Activated CD4-positive, alpha-beta T cell treated with anti-CD3 and anti-CD28 coated beads, Interleukin-2, amount 10 ng/mL, durations not matched to agents 7 days and 5 days (primary cell): ENCODE results near the gene DCST2. TPM values are rescaled to one million over a fixed set of nuclear protein-coding genes. Genes with fewer than 3 reads are reported as not detected.
A peak's percentile ranks its signal among the peaks of the same experiment; 100 is the strongest.

ENCODE experiments used
- CTCF ChIA-PET: fragments of 350-600 bp; sonication (Branson Sonifier 250); formaldehyde crosslinking; loops from one replicate; lab custom pipeline; 2021; ENCODE audit warnings: antibody characterized with exemption; lab: Charles Lee
- POLR2A ChIA-PET: fragments of 350-600 bp; sonication (Branson Sonifier 250); formaldehyde crosslinking; loops from one replicate; lab custom pipeline; 2021; ENCODE audit warnings: antibody characterized with exemption; lab: Charles Lee
- DNase-seq: peaks from one replicate; pipeline ENCODE4 v3.0.0-alpha.2; 2020
- H3K27ac Mint-ChIP-seq: one replicate; pipeline ENCODE4 v1.8.0; 2021; ENCODE audit warnings: mild to moderate bottlenecking, moderate library complexity, mixed read lengths
- H3K27me3 Mint-ChIP-seq: one replicate; pipeline ENCODE4 v1.8.0; 2021; ENCODE audit warnings: mixed read lengths
- H3K36me3 Mint-ChIP-seq: one replicate; pipeline ENCODE4 v1.8.0; 2021; ENCODE audit warnings: low read depth, mixed read lengths
- H3K4me1 Mint-ChIP-seq: one replicate; pipeline ENCODE4 v1.8.0; 2021; ENCODE audit warnings: mixed read lengths
- H3K4me3 Mint-ChIP-seq: one replicate; pipeline ENCODE4 v1.8.0; 2021; ENCODE audit warnings: mild to moderate bottlenecking, moderate library complexity, mixed read lengths
- H3K9me3 Mint-ChIP-seq: one replicate; pipeline ENCODE4 v1.8.0; 2021; ENCODE audit warnings: mixed read lengths
- total RNA-seq, 2 experiments: library from RNA; stranded (reverse); gene quantifications; one replicate each; pipeline ENCODE4 v1.2.3, GENCODE V29; 2021

The DCST2 gene
- total RNA-seq, 2 experiments from 2014 or later = 0.50 to 0.73 TPM

DNA sequence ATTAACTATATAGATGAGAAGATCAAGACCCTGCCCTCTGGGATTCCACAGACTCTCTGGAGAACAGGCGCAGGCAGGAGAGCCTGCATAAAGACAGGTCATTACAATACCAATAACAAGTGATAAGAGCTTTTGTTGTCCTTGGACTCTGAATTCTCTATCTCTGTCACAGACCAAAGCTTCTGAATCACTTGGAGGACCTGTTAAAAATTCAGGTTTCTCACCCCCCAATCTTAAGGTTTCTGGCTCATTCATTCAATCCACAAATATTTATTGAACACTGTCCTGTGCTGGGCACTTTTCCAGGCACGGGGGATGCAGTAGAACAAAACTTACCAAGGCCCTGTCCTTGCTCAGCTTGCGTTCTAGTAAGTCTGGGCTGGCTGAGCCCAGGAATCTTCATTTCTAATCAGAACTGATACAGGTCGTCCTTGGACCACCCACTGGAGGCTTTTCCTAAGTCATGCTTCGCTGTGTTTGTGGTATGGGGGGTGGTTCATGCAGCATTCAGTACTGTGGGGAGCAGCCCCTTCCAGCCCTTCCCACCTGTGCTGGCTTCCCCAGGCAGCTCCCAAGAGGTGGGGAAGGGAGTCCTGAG, 31.4 kb upstream of the DCST2 start:
- Mint-ChIP-seq H3K4me3 (peak overlapping the region; percentile 91), H3K36me3 (peaks cover 9% of the 10 kb centered on the region), H3K27me3 (no peaks in the 10 kb centered on the region), H3K27ac (peak overlapping the region; percentile 14), H3K4me1 (peaks cover 36% of the 10 kb centered on the region), H3K9me3 (no peaks in the 10 kb centered on the region)
- CTCF ChIA-PET = interaction anchor here (0.6 to 2.8 kb wide), 8 partner anchors 11 to 142 kb away, joined by 3 to 11 read pairs (median 4); partner anchors contain the start of gene KRTCAP2
- POLR2A ChIA-PET = interaction anchor here (0.6 kb wide), 1 partner anchor 397 kb away, joined by 3 read pairs; no protein-coding TSS in a partner anchor
- DNase-seq = no peak

DNA sequence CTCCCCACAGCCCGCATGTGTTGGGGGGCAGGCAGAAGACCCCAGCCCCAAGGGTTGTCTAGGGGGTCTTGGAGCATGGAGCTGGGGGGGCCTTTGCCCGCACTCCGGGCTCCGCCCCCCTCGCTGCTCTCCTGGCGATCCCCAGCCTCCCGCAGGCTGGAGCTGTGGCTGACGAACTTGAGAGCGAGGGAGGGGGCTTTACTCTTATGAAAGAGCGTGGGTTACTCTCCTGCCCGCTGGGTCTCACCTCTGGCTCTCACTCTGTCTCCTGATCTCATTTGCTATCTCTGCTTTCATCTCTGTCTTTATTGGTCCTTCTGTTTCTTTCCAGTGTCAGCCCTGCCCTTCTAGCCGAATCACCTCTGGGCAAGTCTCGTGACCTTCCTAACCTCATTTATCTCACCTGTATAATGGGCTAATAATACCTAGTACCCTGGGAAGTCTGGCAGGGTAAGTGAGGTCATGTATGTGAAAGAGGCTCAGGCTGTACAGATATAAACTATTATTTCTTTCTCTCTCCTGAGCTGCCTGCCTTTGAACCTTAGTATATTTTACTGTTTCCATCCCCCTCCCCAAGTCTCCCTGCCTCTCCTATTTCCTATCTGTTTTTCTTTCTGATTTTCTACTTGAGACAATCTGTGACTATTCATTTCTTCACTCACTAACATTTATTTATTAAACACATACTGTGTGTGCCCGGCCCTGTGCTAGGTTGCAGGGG, 30.7 kb upstream of the DCST2 start:
- DNase-seq = no peak
- Mint-ChIP-seq H3K9me3 (no peaks in the 10 kb centered on the region), H3K36me3 (peaks cover 9% of the 10 kb centered on the region), H3K4me1 (peaks cover 36% of the 10 kb centered on the region), H3K4me3 (peak overlapping the region; percentile 91), H3K27ac (peak overlapping the region; percentile 56), H3K27me3 (no peaks in the 10 kb centered on the region)
- ChIA-PET POLR2A (interaction anchor here (0.6 kb wide), 1 partner anchor 396 kb away, joined by 3 read pairs; no protein-coding TSS in a partner anchor), CTCF (interaction anchor here (1.2 to 2.8 kb wide), 7 partner anchors 10 to 108 kb away, joined by 3 to 11 read pairs (median 5); partner anchors contain the start of gene KRTCAP2)

DNA sequence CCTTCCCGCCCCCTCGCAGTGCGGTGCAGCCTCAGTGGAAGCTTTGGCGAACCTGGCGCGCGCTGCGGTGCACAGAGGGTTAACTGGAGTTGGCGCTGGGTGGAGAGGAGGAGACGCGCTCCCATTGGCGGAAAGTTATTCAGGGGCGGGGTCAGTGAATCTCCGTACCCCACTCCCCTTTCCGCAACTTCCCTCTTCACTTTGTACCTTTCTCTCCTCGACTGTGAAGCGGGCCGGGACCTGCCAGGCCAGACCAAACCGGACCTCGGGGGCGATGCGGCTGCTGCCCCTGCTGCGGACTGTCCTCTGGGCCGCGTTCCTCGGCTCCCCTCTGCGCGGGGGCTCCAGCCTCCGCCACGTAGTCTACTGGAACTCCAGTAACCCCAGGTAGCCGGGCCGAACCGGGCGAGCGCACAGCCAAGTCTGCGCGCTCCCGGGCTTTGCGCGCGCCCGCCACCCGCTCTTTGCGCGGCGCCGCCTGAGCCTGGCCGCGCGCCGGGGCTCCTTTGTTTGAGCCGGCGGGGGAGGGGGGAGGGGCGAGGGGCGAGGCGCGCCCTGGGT, 30.0 kb upstream of the DCST2 start, which contains the start of gene EFNA4:
Gene EFNA4, plus strand, starts transcription at position 191 of the 561 bp plus-strand sequence. Its CDS starts 84 bp downstream, at position 275.
- Mint-ChIP-seq H3K9me3 (no peaks in the 10 kb centered on the region), H3K27me3 (no peaks in the 10 kb centered on the region), H3K4me3 (peak within 1 kb of the TSS; percentile 91), H3K4me1 (peaks cover 36% of the 10 kb centered on the region), H3K27ac (peak within 1 kb of the TSS; percentile 68), H3K36me3 (peaks cover 5% of the 10 kb centered on the region)
- peak; percentile 91 for DNase-seq
- POLR2A ChIA-PET = no interaction called here
- CTCF ChIA-PET = interaction anchor here (1.0 to 5.1 kb wide), 9 partner anchors 11 to 109 kb away, joined by 3 to 48 read pairs (median 5); partner anchors contain the start of genes ADAM15 and KRTCAP2

DNA sequence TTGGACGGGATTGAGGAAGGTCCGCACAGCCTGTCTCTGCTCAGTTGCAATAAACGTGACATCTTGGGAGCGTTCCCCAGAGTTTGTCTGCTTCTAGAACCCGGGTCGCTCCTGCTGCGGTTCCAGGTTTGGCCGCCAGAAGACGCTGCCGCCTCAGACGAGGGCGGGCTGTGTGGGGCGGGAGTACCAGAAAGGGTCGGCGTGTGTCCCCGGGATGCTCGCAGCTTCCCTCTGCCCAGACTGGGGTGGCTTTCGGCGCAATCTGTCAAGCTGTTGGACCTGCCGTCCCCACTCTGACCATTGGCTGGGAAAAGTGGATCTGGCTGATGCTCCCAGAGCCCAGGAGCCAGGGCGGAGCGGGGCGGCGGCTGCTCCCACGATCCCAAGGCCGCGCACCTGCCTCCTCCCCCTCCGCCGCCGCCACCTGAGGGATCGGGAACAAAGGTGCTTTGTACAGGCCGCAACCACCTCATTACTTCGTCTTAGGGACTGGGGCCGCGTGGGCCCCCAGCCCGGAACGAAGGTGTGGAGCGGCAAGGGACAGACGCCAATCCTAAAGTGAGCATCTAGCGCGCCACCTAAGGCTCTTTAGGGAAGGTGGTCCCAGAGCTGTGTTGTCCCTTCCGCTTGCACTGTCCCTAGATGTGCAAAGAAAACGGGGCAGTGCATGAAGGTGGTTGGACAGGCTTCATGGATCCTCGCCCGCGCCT, 29.3 kb upstream of the DCST2 start:
- H3K27ac Mint-ChIP-seq = no peak overlapping the region
- H3K9me3 Mint-ChIP-seq = no peaks in the 10 kb centered on the region
- CTCF ChIA-PET = interaction anchor here (0.6 to 5.1 kb wide), 8 partner anchors 11 to 793 kb away, joined by 3 to 48 read pairs (median 4); partner anchors contain the start of gene ADAM15

DNA sequence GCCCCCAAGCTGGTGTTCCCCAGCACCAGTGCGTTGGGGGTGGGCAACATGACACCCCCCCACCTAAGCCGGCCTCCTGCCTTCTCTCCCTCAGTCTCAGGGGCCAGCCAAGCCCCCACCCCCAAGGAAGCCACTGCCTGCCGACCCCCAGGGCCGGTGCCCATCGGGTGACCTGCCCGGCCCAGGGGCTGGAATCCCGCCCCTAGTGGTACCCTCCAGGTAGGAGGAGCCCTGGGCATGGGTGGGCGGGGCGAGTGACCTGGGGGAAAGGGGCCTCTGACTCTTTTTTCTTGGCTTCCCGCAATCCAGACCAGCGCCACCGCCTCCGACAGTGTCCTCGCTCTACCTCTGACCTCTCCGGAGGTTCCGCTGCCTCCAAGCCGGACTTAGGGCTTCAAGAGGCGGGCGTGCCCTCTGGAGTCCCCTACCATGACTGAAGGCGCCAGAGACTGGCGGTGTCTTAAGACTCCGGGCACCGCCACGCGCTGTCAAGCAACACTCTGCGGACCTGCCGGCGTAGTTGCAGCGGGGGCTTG, 28.6 kb upstream of the DCST2 start:
- peaks cover 5% of the 10 kb centered on the region for H3K36me3 Mint-ChIP-seq
- no peak for DNase-seq
- no peaks in the 10 kb centered on the region for H3K27me3 Mint-ChIP-seq
- no peak overlapping the region for H3K27ac Mint-ChIP-seq
- no peaks in the 10 kb centered on the region for H3K9me3 Mint-ChIP-seq
- ChIA-PET POLR2A (no interaction called here), CTCF (interaction anchor here (0.6 to 5.1 kb wide), 31 partner anchors 8 to 918 kb away, joined by 3 to 48 read pairs (median 4); partner anchors contain the start of genes ADAM15, DCST1, DCST2 and EFNA3)
- H3K4me1 Mint-ChIP-seq = peaks cover 36% of the 10 kb centered on the region
- peak overlapping the region; percentile 91 for H3K4me3 Mint-ChIP-seq

More for the DNA sequence above, 29.3 kb upstream of the DCST2 start:
- peaks cover 36% of the 10 kb centered on the region for H3K4me1 Mint-ChIP-seq
- peaks cover 5% of the 10 kb centered on the region for H3K36me3 Mint-ChIP-seq
- no peaks in the 10 kb centered on the region for H3K27me3 Mint-ChIP-seq
- H3K4me3 Mint-ChIP-seq = peak overlapping the region; percentile 91
- POLR2A ChIA-PET = no interaction called here
- peak; percentile 84 for DNase-seq

DNA sequence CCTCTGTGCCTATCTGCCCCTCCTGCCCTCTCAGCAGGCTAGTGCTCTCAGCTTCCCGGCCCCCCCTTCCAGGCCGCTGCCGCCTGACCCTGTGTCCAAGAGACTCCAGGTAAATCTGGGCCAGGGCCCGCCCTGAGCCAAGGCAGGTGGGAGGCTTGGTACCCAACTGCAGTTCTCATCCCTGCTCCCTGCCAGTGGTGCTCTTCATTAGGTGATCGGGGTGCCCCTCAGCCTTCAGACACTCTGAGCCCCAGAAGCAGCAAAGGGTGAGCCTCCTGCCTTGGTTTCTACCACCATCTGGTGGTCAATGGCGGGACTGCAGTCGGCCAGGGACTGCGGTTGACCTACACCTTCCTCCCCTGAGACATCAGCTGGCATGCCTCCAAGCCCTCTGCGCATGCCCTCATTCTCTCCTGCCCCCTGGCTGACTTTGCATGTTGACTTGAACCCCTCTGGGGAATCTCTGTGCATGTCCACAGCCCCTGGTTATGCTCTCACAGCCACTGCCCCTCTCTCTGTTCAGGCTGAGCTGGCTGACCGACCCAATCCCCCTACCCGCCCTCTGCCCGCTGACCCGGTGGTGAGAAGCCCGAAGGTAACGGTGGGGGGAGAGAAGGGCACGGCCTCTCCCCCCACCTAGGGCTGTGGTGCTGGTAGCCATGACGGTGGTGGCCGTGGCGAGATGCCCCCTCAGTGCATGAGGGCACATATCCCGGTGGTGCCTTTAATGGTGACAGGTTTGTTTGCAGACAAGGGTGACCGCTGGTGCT, 28.0 kb upstream of the DCST2 start:
- H3K27ac Mint-ChIP-seq = no peak overlapping the region
- no peak overlapping the region for H3K4me3 Mint-ChIP-seq
- ChIA-PET POLR2A (no interaction called here), CTCF (interaction anchor here (0.6 to 5.1 kb wide), 30 partner anchors 9 to 919 kb away, joined by 3 to 48 read pairs (median 4); partner anchors contain the start of genes ADAM15, DCST1, DCST2 and EFNA3)
- peaks cover 36% of the 10 kb centered on the region for H3K4me1 Mint-ChIP-seq
- H3K27me3 Mint-ChIP-seq = no peaks in the 10 kb centered on the region
- no peaks in the 10 kb centered on the region for H3K9me3 Mint-ChIP-seq
- peaks cover 5% of the 10 kb centered on the region for H3K36me3 Mint-ChIP-seq
- peak; percentile 95 for DNase-seq

DNA sequence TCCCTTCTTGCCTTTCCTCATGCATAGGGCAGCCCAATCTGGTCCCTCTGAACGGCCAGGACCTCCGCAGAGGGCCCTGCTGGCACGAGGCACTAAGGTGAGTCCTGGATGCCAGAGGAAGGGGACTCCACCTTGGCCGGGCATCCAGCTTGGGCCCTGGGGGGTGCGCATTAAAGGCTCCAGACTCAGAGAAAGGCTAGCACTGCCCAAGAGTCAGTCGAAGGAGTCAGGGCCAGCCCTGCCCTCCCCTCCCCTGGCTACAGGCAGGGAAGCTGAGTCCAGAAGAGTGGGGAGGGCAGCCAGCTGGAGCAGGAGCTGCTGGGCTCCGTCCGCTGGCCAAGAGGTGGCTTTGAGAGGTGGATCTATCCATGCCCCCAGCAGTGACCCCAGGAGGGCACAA, 27.2 kb upstream of the DCST2 start:
- Mint-ChIP-seq H3K4me1 (peaks cover 31% of the 10 kb centered on the region), H3K36me3 (peaks cover 2% of the 10 kb centered on the region), H3K27ac (no peak overlapping the region), H3K4me3 (no peak overlapping the region), H3K9me3 (no peaks in the 10 kb centered on the region), H3K27me3 (no peaks in the 10 kb centered on the region)
- CTCF ChIA-PET = interaction anchor here (0.8 to 5.1 kb wide), 12 partner anchors 9 to 115 kb away, joined by 3 to 48 read pairs (median 5); partner anchors contain the start of genes ADAM15 and EFNA3
- POLR2A ChIA-PET = no interaction called here
- no peak for DNase-seq

DNA sequence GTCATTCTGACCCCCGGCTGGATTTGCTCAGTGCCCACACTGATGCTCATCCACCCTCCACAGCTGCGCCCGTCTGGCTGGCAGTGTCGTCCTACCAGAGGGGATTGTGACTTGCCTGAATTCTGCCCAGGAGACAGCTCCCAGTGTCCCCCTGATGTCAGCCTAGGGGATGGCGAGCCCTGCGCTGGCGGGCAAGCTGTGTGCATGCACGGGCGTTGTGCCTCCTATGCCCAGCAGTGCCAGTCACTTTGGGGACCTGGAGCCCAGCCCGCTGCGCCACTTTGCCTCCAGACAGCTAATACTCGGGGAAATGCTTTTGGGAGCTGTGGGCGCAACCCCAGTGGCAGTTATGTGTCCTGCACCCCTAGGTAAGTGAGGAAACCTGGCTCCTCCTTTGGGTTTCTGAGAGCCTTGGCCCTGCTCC, 24.2 kb upstream of the DCST2 start:
- Mint-ChIP-seq H3K36me3 (peaks cover 2% of the 10 kb centered on the region), H3K27ac (no peak overlapping the region), H3K27me3 (no peaks in the 10 kb centered on the region), H3K4me3 (no peak overlapping the region), H3K4me1 (peaks cover 20% of the 10 kb centered on the region), H3K9me3 (no peaks in the 10 kb centered on the region)
- CTCF ChIA-PET = interaction anchor here (1.0 to 1.9 kb wide), 3 partner anchors 25 to 115 kb away, joined by 3 to 9 read pairs (median 5); partner anchors contain the start of gene KRTCAP2
- POLR2A ChIA-PET = no interaction called here
- no peak for DNase-seq

DNA sequence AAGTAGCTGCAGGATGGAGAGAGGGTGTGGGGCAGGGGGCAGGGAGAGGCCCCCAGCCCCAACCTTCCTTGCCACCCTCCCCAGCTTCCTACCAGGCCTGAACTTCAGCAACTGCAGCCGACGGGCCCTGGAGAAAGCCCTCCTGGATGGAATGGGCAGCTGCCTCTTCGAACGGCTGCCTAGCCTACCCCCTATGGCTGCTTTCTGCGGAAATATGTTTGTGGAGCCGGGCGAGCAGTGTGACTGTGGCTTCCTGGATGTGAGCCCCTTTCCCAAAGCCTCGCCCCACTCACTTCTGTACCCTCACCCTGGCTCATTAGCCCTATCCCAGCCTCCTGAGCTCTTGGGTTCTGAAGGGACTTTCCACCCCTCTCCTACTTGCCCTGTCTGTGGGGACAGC, 23.5 kb upstream of the DCST2 start:
- Mint-ChIP-seq H3K9me3 (no peaks in the 10 kb centered on the region), H3K27ac (no peak overlapping the region), H3K27me3 (no peaks in the 10 kb centered on the region), H3K4me1 (peaks cover 21% of the 10 kb centered on the region), H3K4me3 (no peak overlapping the region), H3K36me3 (peaks cover 2% of the 10 kb centered on the region)
- no peak for DNase-seq
- CTCF ChIA-PET = interaction anchor here (1.0 to 1.9 kb wide), 4 partner anchors 24 to 116 kb away, joined by 3 to 9 read pairs (median 4); partner anchors contain the start of gene KRTCAP2
- POLR2A ChIA-PET = interaction anchor here (0.6 kb wide), 1 partner anchor 28 kb away, joined by 3 read pairs; no protein-coding TSS in a partner anchor

DNA sequence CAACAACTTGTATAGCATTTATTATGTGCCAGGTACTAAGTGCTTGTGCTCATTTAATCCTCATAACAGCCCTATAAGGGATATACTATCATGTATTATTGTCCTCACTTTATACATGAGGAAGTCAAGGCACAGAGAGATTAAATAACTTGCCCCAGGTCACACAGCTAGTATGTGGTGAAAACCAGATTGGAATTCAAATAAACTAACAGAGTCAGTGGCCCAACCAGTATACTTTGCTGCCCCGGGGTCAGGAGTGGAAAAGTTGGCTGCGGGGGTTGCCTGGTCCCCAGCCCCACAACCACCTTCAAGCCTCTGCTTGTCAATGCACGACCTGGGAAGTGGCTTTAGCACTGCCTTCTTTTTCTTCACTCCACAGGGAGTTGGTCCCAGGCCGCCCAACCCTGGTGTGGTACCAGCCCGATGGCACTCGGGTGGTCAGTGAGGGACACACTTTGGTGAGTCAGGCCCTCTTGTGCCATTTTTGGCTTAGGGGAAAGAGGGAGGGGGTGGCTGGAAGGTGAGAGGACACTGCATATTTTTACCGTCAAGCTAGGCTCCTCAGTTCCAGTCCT, 20.0 kb upstream of the DCST2 start:
- Mint-ChIP-seq H3K27ac (no peak overlapping the region), H3K4me1 (peaks cover 30% of the 10 kb centered on the region), H3K4me3 (peak overlapping the region; percentile 49), H3K36me3 (peaks cover 2% of the 10 kb centered on the region), H3K27me3 (no peaks in the 10 kb centered on the region), H3K9me3 (no peaks in the 10 kb centered on the region)
- POLR2A ChIA-PET = no interaction called here
- CTCF ChIA-PET = interaction anchor here (0.7 to 3.9 kb wide), 10 partner anchors 8 to 119 kb away, joined by 3 to 48 read pairs (median 4); partner anchors contain the start of gene KRTCAP2
- DNase-seq = no peak
